Erythroblast (primary cell): Measurements from ENCODE around the gene NKD1.

Experiments
- GATA1 ChIP-seq: IDR thresholded peaks from 2 replicates; pipeline ENCODE4 v1.6.1; 2011; ENCODE audit warnings: low read depth, mild to moderate bottlenecking, control low read depth, low read length, moderate library complexity
- POLR2A ChIP-seq: IDR thresholded peaks from 2 replicates; pipeline ENCODE4 v1.6.1; 2011; ENCODE audit warnings: mild to moderate bottlenecking, low read length

- TF ChIP-seq POLR2A (no peak), GATA1 (no peak)
Observed at GRCh38 chr16:50571786-50572185, 23.6 kb downstream of the NKD1 start.
